Mucosa of rectum (tissue), 2 donors: ENCODE measurements around the gene NPAS3.
A peak's percentile ranks its signal among the peaks of the same experiment; 100 is the strongest.

Experiments
- H3K27ac ChIP-seq, 2 donors: one replicate each; pipeline ENCODE4 v1.7.0; 2013; ENCODE audit warnings: inconsistent platforms in 2 of 2, low read depth in 2 of 2, low read length in 2 of 2
- H3K27me3 ChIP-seq, 2 donors: one replicate each; pipeline ENCODE4 v1.7.0; 2013; ENCODE audit warnings: low read length in 2 of 2; ENCODE audit not compliant: control insufficient read depth in 2 of 2, insufficient read depth in 2 of 2
- H3K36me3 ChIP-seq, 2 donors: one replicate each; pipeline ENCODE4 v1.7.0; 2013; ENCODE audit warnings: low read length in 2 of 2; ENCODE audit not compliant: control insufficient read depth in 2 of 2, insufficient read depth in 2 of 2
- H3K4me1 ChIP-seq, 2 donors: one replicate each; pipeline ENCODE4 v1.7.0; 2013; ENCODE audit warnings: low read length in 2 of 2, mild to moderate bottlenecking in 1 of 2; ENCODE audit not compliant: control insufficient read depth in 2 of 2, insufficient read depth in 2 of 2
- H3K4me3 ChIP-seq, 2 donors: one replicate each; pipeline ENCODE4 v1.7.0; 2013; ENCODE audit warnings: low read length in 2 of 2
- H3K9ac ChIP-seq, 2 donors: one replicate each; pipeline ENCODE4 v1.7.0; 2013; ENCODE audit warnings: low read length in 2 of 2, low read depth in 1 of 2, mild to moderate bottlenecking in 1 of 2
- H3K9me3 ChIP-seq, 2 donors: one replicate each; pipeline ENCODE4 v1.7.0; 2013; ENCODE audit warnings: low read length in 2 of 2; ENCODE audit not compliant: control insufficient read depth in 2 of 2
- donor health status: healthy.
- donor health status: Normal muscosa, but diverticular disease.

NPAS3 gene

GRCh38 chr14:32920696-32921276, 17.9 kb upstream of the NPAS3 start:
- Histone ChIP-seq H3K4me3 (no peak overlapping the region), H3K4me1 (no peaks in the 10 kb centered on the region), H3K9ac (no peak overlapping the region), H3K27me3 (no peaks in the 10 kb centered on the region), H3K9me3 (no peaks in the 10 kb centered on the region), H3K36me3 (no peaks in the 10 kb centered on the region), H3K27ac (no peak overlapping the region)

- Histone ChIP-seq H3K27me3 (no peaks in the 10 kb centered on the region), H3K4me1 (no peaks in the 10 kb centered on the region), H3K9me3 (no peaks in the 10 kb centered on the region), H3K4me3 (no peak overlapping the region), H3K27ac (no peak overlapping the region), H3K9ac (no peak overlapping the region), H3K36me3 (no peaks in the 10 kb centered on the region)
Measured at GRCh38 chr14:32925439-32925838, 13.2 kb upstream of the NPAS3 start.

DNA sequence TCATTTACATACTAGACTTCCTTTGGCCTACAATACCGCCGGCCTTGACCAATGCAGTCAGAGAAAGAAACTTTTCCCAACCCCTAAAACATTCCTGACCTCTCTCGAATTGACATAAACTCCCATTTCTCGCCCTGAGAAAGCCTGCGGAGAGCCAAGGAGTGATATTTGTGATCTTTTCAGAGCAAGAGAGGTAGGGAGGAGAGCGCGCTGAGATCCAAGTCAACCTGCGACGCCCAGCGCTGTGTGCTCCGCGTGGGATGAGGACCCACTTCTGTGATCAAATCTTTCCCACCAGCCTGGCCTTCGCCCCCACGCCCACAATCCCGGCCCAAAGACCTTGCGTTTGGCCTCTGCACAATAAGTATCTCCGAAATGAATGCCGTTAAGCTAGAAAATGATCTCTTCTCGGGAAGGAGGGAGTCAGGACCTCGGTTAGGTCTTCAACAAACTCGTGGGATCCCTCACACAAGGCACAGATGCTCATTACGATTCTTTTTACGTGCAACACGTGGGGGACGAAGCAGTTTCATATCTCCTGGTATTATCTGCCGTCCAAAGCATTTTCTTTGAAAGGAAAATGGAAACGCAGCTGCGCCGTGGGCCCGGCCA, 6.3 kb upstream of the NPAS3 start:
- Histone ChIP-seq H3K4me1 (peaks cover 3 to 7% of the 10 kb centered on the region in 2 donors), H3K36me3 (no peaks in the 10 kb centered on the region), H3K27me3 (peaks cover 26 to 39% of the 10 kb centered on the region in 2 donors), H3K4me3 (peak overlapping the region in 1 of 2 donors; percentile 44), H3K9me3 (no peaks in the 10 kb centered on the region), H3K27ac (no peak overlapping the region), H3K9ac (no peak overlapping the region)

- H3K27me3 ChIP-seq = peaks cover 28 to 46% of the 10 kb centered on the region in 2 donors
Measured at GRCh38 chr14:32932914-32933628, 5.6 kb upstream of the NPAS3 start.

DNA sequence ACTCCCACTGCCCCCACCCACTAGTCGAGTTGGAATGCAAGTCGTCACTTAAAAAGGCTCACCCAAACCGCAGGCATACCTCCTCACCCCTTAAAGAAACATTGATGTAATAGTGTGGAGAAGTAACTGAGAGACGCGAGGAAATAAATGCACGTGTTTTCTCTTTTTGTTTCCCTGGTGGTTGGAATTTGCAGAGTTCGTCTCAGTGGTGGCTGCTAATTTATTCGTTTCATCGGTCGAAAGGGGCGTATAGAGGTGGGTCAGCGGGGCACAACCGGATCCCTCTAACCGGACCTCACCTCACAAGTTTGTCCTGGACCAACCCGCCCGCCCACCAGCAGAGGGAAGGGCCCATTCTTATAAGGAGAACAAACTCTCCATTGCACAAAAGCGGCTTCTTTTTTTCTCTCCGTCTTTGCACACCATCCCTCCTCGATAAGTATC, 5.0 kb upstream of the NPAS3 start:
- Histone ChIP-seq H3K36me3 (no peaks in the 10 kb centered on the region), H3K4me1 (peaks cover 3 to 10% of the 10 kb centered on the region in 2 donors), H3K9me3 (no peaks in the 10 kb centered on the region), H3K27me3 (peaks cover 28 to 49% of the 10 kb centered on the region in 2 donors), H3K27ac (no peak overlapping the region), H3K9ac (no peak overlapping the region), H3K4me3 (peak overlapping the region; percentile 44 to 65)

More at GRCh38 chr14:32932914-32933628, 5.6 kb upstream of the NPAS3 start:
- Histone ChIP-seq H3K36me3 (no peaks in the 10 kb centered on the region), H3K27ac (no peak overlapping the region), H3K4me1 (peaks cover 3 to 8% of the 10 kb centered on the region in 2 donors), H3K4me3 (peak overlapping the region; percentile 44 to 65), H3K9ac (no peak overlapping the region), H3K9me3 (no peaks in the 10 kb centered on the region)

DNA sequence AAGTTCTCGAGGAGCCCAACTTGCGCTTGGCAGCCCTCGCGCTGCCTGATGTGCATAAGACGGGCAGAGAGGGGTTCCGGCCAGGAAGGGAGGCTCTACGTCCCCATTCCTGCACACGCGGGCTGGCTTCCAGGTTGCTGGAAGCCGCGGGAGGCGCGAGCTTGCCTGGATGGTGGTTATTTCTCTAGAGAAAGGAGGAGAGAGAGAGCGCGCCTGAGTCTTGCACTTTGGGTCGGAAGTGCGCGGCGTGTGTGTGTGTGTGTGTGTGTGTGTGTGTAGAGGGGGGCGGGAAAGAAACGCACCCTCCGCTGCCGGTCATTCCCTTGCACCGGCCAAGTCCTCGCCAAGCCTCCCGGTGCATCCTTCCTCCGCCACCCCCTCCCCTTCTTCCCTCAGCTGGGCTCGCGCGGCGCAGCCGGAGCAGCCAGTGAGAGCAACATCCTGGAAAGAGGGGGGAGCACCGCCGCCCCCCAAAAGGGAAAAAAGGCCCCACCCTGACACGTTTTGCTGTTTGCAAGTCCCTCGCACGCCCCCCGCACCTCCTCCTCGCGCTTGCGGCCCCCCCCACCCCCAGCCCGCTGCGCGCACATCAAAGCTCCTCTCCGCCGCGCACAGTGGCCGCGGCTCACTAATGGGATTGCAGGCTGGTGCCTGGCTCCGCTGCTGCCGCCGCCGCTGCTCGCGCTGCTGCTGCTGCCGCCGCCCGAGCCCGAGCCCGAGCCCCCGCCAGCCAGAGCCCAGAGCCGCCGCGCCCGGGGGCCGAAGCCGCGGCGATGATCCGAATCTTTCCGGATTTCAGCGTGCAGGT, 4.4 kb upstream of the NPAS3 start:
- peak overlapping the region; percentile 34 to 65 for H3K4me3 ChIP-seq

DNA sequence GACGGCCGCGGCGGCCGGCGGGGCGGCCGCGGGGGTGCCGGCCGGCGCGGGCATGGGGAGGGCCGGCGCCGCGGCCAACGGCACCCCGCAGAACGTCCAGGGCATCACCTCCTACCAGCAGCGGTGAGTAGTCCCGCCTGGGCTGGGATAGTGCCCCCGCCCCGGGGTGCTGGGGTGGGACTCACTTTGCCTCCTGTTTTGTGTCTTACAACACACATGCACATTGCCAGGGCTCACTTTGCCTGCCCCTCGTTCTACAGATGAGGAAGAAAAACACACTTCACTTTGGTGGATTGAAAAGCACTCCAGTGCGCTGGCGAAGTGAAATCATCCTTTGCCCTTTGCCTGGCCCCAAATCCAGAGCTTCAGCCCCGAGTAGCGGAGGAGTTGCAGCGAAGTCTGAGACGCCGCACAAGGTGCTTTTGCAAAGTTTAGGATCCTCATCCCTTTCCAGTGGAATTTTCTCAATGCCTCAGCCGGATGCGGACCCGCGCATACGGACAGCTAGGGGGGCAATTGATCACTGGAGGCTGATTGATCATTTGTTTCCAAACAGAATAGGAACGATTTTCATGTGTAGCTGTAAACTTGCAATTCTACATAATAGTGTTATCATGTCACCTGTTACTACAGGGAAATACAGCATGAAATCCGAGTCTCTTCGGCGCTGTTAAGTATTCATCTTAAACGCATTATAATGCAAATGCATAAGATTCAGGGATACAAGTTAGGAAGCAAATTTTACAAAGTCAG, 3.6 kb upstream of the NPAS3 start:
- no peaks in the 10 kb centered on the region for H3K36me3 ChIP-seq
- H3K27ac ChIP-seq = no peak overlapping the region
- H3K4me1 ChIP-seq = peaks cover 3 to 10% of the 10 kb centered on the region in 2 donors
- peak overlapping the region in 1 of 2 donors; percentile 56 for H3K4me3 ChIP-seq
- H3K9ac ChIP-seq = no peak overlapping the region
- H3K9me3 ChIP-seq = no peaks in the 10 kb centered on the region
- peaks cover 28 to 53% of the 10 kb centered on the region in 2 donors for H3K27me3 ChIP-seq

More for the DNA sequence above, 4.4 kb upstream of the NPAS3 start:
- Histone ChIP-seq H3K27me3 (peaks cover 28 to 49% of the 10 kb centered on the region in 2 donors), H3K36me3 (no peaks in the 10 kb centered on the region), H3K27ac (no peak overlapping the region), H3K4me1 (peaks cover 3 to 10% of the 10 kb centered on the region in 2 donors), H3K9ac (no peak overlapping the region), H3K9me3 (no peaks in the 10 kb centered on the region)

DNA sequence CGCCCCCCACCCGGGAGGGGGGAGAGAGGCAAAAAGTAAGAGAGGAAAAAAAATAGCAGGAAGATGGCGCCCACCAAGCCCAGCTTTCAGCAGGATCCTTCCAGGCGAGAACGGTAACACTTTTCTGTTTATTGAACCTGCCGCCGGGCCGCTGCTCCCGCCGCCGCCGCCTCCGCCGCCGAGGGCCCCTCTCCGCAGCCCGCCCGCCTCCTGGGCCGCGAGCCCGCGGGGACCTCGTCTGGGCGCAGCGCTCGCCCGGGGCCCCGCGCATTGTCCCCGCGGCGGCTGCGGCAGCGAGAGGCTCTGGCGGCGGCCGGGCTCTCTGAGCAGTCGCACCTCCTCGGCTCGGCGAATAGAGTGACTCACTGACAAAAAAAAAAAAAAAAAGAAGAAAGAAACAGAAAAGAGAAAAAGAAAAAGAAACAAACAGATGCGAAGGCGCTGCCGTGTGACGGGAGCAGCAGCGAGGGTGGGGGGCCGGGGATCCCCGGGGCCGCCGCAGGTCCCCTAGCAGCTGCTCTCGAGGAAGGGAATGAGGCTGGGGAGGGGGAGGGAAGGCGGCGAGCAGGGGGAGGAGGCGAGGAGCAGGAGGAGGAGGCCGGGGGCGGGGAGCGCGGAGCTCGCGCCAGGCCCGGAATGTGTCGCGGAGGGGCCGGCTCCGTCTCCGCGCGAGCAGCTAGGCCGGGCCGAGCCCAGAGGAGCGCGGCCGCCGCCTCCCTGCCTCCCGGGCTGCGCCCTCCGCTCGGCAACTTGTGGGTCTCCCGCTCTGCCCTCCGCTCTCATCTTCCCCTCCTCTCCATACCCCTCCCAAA, 781 bp downstream of the NPAS3 start:
- H3K36me3 ChIP-seq = no peaks in the 10 kb centered on the region
- peak overlapping the region in 1 of 2 donors; percentile 38 for H3K9ac ChIP-seq
- H3K4me1 ChIP-seq = peaks cover 3% of the 10 kb centered on the region in 2 donors
- H3K4me3 ChIP-seq = peak overlapping the region; percentile 48 to 66
- peaks cover 18 to 40% of the 10 kb centered on the region in 2 donors for H3K27me3 ChIP-seq
- no peaks in the 10 kb centered on the region for H3K9me3 ChIP-seq
- H3K27ac ChIP-seq = peak overlapping the region; percentile 60 to 66
